Activated naive CD4-positive, alpha-beta T cell treated with Interleukin-2 at 50 U/mL for 16 hours (primary cell): ENCODE results near the gene VPS4A.
"Not testable (repeated sequence)": the region's sequence is repeated elsewhere in the genome, so short reads cannot be mapped to it uniquely, and the experiment has no call there.

Experiments used
- DNase-seq: peaks from one replicate; pipeline ENCODE4 v3.0.0-alpha.2; 2020

Gene VPS4A

GRCh38 chr16:69328854-69329316 lies 17.7 kb downstream of the VPS4A start:
- DNase-seq: no peak

GRCh38 chr16:69329369-69330285 lies 18.5 kb downstream of the VPS4A start:
- no peak for DNase-seq

DNA sequence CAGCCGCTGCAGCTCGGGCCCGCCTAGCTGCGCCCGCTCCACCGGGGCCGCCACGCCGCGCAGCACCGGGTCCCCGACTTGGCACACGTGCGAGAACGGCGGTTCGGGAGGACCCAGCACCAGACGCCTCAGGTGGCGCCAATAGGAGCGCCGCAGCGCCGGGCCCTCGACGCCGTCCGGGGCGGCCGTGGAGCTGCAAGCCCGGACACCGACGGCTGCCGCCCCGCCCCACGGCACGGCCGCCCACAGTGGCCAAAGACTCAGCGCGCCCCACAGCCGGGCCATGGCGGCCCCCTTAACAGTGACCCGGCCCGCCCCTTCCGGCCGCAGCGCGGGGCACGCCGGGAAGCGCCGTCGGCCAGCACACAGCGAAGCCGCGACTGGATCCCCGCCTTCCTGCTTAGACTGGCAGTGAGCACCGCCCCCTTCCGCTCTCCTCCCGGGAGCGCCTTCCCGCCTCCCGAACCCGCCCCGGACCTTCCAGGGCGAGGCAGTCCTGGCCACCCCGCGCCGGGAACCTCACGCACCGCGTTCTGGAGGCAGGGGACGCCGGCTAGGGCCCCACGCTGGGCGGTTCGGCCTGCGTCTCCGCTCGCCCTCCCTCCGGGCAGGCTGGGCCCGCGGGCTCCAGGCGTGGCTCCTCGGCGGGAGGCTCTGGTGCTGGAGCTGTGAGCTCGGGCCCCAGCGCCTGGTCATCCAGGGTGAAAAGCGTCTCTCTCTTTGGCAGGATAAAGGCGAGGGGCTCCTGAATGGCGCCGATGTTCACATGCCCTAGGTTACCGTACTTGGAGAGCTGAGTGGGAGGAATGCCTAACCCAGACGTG lies 19.3 kb downstream of the VPS4A start, which contains the start of gene PDF:
TSS of gene PDF (minus strand) at position 303 of the 824 bp plus-strand sequence. CDS start at position 285, 18 bp downstream.
- DNase-seq: peak; percentile 87

DNA sequence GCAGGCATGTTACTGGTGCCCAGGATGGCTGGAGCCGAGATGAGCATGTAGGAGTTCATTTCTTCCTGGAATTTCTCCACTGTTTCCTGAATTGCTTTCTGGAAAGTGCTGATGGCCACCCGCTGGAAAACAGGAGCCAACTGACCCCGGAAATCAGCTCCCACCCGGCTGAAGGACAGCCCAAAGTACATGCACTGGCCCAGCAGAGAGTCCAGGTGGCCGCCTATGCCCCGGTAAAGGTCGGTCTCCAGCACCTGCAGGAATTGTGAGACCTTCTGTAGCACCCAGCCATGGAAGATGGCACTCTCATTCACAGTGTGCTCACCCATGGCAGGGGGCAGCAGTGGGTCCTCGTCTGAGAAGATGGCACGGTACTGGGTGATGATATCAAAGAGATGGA lies 23.5 kb downstream of the VPS4A start:
- DNase-seq: no peak

DNA sequence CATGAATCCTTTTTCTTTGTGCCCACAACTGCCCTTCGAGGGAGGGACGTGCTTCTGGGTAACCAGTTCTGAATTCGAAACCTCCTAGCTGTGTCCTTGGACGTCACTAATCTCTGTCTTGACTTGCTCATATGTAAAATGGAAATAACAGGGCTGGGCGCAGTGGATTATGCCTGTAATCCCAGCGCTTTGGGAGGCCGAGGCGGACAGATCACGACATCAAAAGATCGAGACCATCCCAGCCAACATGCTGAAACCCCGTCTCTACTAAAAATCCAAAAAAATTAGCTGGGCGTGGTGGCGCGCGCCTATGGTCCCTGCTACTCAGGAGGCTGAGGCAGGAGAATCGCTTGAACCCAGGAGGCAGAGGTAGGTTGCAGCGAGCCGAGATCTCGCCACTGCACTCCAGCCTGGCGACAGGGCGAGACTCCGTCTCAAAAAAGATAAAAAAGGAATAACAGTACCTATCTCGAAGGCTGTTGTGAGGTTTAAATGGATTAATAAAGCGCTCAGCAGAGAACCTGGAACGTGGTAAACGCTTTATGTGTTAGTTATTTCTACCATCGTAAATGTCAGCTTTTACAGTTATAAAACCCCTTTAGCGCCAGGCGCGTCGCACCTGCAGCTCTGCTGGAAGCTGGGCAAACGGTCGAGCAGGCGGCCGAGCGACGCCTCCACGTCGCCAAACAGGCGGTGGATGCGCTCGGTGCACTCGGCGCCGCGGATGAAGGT lies 27.6 kb downstream of the VPS4A start:
- DNase-seq: no peak

- peak; percentile 94 for DNase-seq
Observed at GRCh38 chr16:69339289-69340094, 28.3 kb downstream of the VPS4A start, which contains the start of the genes COG8 and NIP7. TSS of gene COG8 (minus strand) at chr16:69339564. CDS start at chr16:69339552, 12 bp downstream. TSS of gene NIP7 (plus strand) at chr16:69339772. CDS start at chr16:69339830, 58 bp downstream.

DNA sequence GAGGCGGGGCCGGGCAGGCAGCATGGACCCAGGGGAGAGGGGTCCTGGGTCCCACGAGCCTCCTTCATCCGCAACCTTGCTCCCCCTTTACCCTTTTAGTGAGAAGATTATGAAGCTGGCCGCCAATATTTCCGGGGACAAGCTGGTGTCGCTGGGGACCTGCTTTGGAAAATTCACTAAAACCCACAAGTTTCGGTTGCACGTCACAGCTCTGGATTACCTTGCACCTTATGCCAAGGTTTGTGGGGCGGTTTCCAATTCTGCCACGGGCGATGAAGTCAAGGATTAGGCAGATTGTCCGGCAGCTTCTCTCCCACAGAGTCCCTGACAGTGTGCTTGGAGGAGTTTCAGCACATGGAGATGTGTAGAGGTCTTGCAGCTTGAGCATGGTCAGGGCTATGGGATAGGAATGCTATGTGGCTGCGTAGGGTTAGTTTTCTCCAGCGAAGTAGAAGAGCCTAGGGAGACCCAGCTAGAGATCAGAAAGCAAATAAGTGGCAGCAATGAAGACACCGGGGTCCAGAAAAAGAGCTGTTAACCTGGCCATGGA lies 29.0 kb downstream of the VPS4A start:
- DNase-seq: no peak

DNA sequence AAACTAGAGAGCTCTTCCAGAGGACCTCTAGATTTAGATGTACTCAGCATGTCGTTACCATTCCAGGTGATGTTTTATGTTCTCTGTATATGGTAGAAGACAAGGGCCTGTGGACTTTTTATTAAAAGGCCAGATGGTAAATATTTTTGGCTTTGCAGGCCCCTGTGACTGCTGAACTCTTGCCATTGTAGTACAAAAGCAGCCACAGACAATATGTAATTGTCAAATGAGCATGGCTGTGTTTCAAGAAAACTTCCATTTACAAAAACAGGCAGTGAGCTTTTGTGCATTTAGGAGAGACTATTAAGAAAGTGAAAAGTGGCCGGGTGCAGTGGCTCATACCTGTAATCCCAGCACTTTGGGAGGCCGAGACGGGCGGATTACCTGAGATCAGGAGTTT lies 33.0 kb downstream of the VPS4A start:
- no peak for DNase-seq

DNA sequence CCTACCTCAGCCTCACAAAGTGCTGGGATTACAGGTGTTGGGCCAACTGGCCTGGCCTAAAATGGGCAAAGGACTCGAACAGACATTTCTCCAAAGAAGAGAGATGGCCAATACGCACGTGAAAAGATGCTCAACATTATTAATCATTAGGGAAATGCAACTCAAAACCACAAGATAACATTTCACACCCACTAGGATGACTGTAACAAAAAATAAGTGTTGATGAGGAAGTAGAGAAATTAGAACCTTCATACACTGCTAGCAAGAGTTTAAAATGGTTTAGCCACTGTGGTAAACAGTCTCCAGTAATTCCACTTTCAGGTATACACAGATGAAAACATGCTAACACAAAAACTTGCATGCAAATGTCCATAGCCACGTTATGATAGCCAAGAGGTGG lies 34.8 kb downstream of the VPS4A start:
- DNase-seq: no peak

DNA sequence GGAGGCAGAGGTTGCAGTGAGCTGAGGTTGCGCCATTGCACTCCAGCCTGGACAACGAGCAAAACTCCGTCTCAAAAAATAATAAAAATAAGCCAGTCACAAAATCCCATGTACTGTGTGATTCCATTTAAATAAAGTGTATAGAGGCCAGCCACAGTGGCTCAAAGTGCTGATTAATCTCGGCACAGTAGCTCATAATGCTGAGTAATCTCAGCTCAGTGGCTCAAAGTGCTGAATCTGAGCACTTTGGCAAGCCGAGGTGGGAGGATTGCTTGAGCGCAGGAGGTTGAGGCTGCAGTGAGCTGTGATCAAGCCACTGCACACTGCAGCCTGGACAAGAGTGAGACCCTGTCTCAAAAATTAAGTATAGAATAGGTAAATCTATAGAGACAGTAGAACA lies 35.5 kb downstream of the VPS4A start:
- DNase-seq: no peak

GRCh38 chr16:69348222-69348621 lies 37.1 kb downstream of the VPS4A start:
- no peak for DNase-seq

- no peak for DNase-seq
Observed at GRCh38 chr16:69349536-69349935, 38.4 kb downstream of the VPS4A start.

DNA sequence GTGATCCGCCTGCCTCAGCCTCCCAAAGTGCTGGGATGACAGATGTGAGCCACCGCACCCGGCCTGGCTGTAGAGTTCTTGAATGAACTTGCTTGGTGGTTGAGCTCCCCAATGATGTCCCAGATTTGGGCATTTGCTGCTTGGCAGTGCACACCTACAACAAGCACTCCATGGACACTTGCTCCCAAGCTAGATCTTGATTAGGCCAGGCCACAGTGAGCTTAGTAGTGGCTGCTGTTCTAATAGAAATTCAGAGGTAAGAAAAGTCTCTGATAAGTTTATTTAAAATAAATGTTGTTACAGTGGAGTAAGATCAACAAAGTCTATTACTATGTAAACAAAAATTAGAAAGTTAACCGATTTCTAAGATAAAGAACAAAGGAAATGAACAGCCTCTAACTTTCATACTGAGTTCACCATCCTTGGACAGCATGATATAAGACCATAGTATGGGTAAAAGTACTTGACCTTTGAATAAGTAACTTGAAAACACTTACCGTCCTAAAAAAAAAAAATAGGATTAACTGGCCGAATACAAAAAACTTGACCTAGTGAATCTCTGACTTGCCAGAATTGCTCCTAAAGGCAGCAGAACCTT lies 39.5 kb downstream of the VPS4A start:
- DNase-seq: no peak

DNA sequence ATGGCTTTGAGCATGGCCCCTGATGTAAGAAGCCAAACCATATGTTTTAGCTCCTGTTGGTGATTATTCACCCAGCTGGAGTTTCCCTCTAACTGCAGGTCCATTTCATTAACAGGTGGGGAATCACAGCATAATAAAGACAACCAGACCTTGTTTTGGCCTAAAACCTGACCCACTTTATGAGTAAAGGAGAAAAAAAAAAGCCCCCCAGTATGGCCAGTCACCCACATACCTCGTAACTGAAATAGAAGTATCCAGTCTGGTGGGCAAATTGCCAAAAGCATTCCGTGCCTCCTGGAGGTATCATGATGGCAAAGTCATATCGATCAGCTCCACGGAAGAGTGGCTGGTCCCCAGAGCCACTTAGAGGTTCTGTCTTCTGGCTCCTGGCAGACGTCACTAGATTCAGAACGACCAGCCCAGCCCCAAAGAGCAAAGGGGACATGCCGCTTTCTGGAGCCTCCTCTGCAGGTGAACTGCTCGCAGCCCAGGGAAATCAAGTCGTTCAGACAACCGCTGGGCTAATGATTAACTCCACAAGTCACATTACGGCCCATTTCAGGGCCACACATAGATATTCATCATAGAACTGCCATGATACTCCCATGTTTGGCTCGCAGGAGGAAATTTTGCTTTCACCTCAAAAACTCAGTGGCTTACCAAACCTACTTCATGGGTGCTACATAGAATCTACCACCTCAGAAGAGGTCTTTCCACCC lies 40.3 kb downstream of the VPS4A start, which contains the start of gene TMED6:
TSS of gene TMED6 (minus strand) at position 478 of the 719 bp plus-strand sequence. CDS start at position 445, 33 bp downstream.
- no peak for DNase-seq

- DNase-seq: not testable (repeated sequence)
Observed at GRCh38 chr16:69360070-69360469, 48.9 kb downstream of the VPS4A start.

DNA sequence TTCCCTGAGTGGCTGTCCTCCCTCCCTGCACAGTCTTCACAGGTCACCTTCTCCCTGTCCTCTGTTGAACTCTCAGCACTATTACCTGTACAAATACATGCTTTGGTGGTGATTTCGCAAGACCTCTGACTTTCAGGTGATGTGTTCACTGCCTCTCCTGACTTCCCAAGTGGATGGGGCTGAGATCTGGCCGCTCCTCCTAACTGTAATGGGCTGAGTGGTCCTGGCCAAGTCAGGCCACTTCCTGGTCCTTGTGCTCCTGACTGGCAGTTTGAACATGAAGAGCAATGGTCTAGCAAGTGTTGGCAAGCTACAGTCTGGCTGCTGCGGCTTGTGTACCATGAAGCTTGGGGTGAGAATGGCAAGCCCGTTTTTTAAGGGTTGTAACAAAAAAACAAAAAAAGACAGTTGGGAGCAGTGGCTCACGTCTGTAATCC lies 52.1 kb downstream of the VPS4A start:
- no peak for DNase-seq

GRCh38 chr16:69364088-69364487 lies 52.9 kb downstream of the VPS4A start:
- DNase-seq: no peak

GRCh38 chr16:69365901-69366300 lies 54.8 kb downstream of the VPS4A start:
- DNase-seq: no peak

GRCh38 chr16:69366431-69366830 lies 55.3 kb downstream of the VPS4A start:
- DNase-seq: peak; percentile 44

DNA sequence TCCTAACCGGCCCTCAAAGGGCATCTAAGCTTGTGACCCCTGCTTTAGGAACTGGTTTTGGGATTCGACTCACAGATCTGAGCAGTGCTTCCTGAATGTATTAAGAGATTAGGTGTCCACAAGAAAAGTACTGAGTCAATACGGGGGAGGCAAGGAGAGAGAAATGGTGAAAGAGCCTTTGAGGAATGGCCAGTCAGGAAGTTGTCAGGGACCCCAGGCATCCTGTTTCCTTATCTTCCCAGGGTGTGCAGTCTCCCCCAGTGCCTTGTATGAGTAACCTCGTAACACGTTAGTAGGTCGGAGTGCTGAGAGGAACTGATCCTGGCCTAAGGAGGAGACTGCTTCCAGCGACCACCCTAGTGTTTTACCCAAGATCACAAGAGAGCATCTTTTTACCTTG lies 56.8 kb downstream of the VPS4A start:
- DNase-seq: no peak
